Effector memory CD4-positive, alpha-beta T cell (primary cell): ENCODE results near the gene NAA50.

ENCODE experiments used
- DNase-seq, 3 donors: peaks; one replicate each; pipeline ENCODE4 v3.0.0-alpha.2; 2020
- H3K27ac ChIP-seq: 2 replicates; pipeline ENCODE4 v1.7.0; 2013; ENCODE audit warnings: mild to moderate bottlenecking, low read length, moderate library complexity; ENCODE audit not compliant: insufficient read depth, poor library complexity, severe bottlenecking
- H3K27me3 ChIP-seq: replicated peaks from 2 replicates; pipeline ENCODE4 v1.7.0; 2013; ENCODE audit warnings: mild to moderate bottlenecking, low read length; ENCODE audit not compliant: insufficient read depth, control insufficient read depth, poor library complexity, severe bottlenecking
- H3K36me3 ChIP-seq: 2 replicates; pipeline ENCODE4 v1.7.0; 2013; ENCODE audit warnings: mild to moderate bottlenecking, low read length, moderate library complexity; ENCODE audit not compliant: control insufficient read depth, insufficient read depth
- H3K4me1 ChIP-seq: 2 replicates; pipeline ENCODE4 v1.7.0; 2013; ENCODE audit warnings: low read length, mild to moderate bottlenecking; ENCODE audit not compliant: control insufficient read depth, insufficient read depth, poor library complexity, severe bottlenecking
- H3K4me3 ChIP-seq: 2 replicates; pipeline ENCODE4 v1.7.0; 2013; ENCODE audit warnings: low read length, low read depth, mild to moderate bottlenecking; ENCODE audit not compliant: insufficient read depth, poor library complexity, severe bottlenecking
- H3K9me3 ChIP-seq: 2 replicates; pipeline ENCODE4 v1.7.0; 2013; ENCODE audit warnings: mild to moderate bottlenecking, low read length, moderate library complexity; ENCODE audit not compliant: control insufficient read depth

Gene NAA50

DNA sequence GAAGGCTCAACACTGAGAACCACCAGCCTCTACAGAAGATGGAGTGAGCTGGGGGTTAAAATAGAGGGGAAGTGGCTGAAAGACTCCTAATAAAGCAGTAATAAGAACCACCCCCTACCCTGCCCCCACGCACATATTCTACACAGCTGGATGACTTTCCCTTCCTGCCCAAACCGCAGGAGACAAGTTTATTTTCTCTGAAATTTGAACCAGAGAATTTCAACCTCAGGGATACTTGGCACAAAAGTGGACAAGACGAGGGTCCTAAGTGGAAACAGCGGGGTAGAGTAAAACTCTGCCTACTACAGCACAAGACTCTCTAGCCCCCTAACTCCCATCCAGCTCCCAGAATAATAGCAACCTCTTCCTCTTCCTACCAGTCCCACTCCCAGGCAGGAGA is 78.0 kb downstream of the NAA50 start:
- Histone ChIP-seq H3K9me3 (no peaks in the 10 kb centered on the region), H3K27ac (no peak overlapping the region), H3K36me3 (peaks cover 9% of the 10 kb centered on the region), H3K27me3 (no peaks in the 10 kb centered on the region), H3K4me3 (no peak overlapping the region), H3K4me1 (no peaks in the 10 kb centered on the region)
- DNase-seq = no peak
